A673 (cell line): ENCODE results near the gene SYT8. TPM values are rescaled to one million over a fixed set of nuclear protein-coding genes. Genes with fewer than 3 reads are reported as not detected.

ENCODE experiments used
- BruUV-seq: library from RNA; stranded (reverse); fragments of 400-500 nt; replicated peaks from 2 replicates; lab custom pipeline; 2021; lab: Mats Ljungman, UMichigan
- CTCF ChIA-PET: fragments of 300-600 bp; sonication (Branson Sonifier 250); formaldehyde crosslinking; loops from one replicate; lab custom pipeline; 2022; ENCODE audit warnings: antibody characterized with exemption; lab: Charles Lee
- POLR2A ChIA-PET: fragments of 300-600 bp; sonication (Branson Sonifier 250); formaldehyde crosslinking; loops from one replicate; lab custom pipeline; 2022; ENCODE audit warnings: antibody characterized with exemption; ENCODE audit not compliant: low non-redundant PET; lab: Charles Lee
- DNase-seq: peaks from one replicate; pipeline ENCODE4 v3.0.0-alpha.2; 2015; ENCODE audit warnings: low spot score
- H3K27ac ChIP-seq: fragments of 200-600 bp; sonication (generic); 2 replicates; pipeline ENCODE4 v1.5.1; 2016; ENCODE audit warnings: mixed run types, low read depth, mild to moderate bottlenecking, mixed read lengths, antibody characterized with exemption, low read length; ENCODE audit not compliant: poor library complexity, severe bottlenecking
- H3K27me3 ChIP-seq: fragments of 200-600 bp; sonication (generic); replicated peaks from 2 replicates; pipeline ENCODE4 v1.6.1; 2017; ENCODE audit warnings: mixed run types, low read depth, mild to moderate bottlenecking, mixed read lengths, antibody characterized with exemption, low read length; ENCODE audit not compliant: insufficient read depth, poor library complexity
- H3K36me3 ChIP-seq: fragments of 200-600 bp; sonication (generic); 2 replicates; pipeline ENCODE4 v1.6.1; 2016; ENCODE audit warnings: mixed run types, mild to moderate bottlenecking, mixed read lengths, antibody characterized with exemption, low read length; ENCODE audit not compliant: insufficient read depth, poor library complexity, severe bottlenecking
- H3K4me1 ChIP-seq: fragments of 200-600 bp; sonication (generic); 2 replicates; pipeline ENCODE4 v1.6.1; 2017; ENCODE audit warnings: mixed run types, mild to moderate bottlenecking, mixed read lengths, antibody characterized with exemption, low read length; ENCODE audit not compliant: insufficient read depth, poor library complexity, severe bottlenecking
- H3K4me3 ChIP-seq: fragments of 200-600 bp; sonication (generic); 2 replicates; pipeline ENCODE4 v1.5.1; 2016; ENCODE audit warnings: low read depth, mixed run types, mild to moderate bottlenecking, mixed read lengths, low read length; ENCODE audit not compliant: poor library complexity, severe bottlenecking
- H3K9me3 ChIP-seq: fragments of 200-600 bp; sonication (generic); 2 replicates; pipeline ENCODE4 v1.6.1; 2016; ENCODE audit warnings: mixed run types, low read depth, mild to moderate bottlenecking, mixed read lengths, antibody characterized with exemption, low read length; ENCODE audit not compliant: poor library complexity, severe bottlenecking
- EZH2 ChIP-seq: fragments of 200-600 bp; sonication (generic); IDR thresholded peaks from 2 replicates; pipeline ENCODE4 v1.6.1; 2017; ENCODE audit warnings: borderline replicate concordance, low read depth, mild to moderate bottlenecking, mixed read lengths, antibody characterized with exemption, low read length; ENCODE audit not compliant: poor library complexity, severe bottlenecking
- intact Hi-C: fragments of 100-400 bp; cut with micrococcal nuclease; formaldehyde crosslinking; loops from one replicate; pipeline ENCODE4 v1.10.0; 2022; ENCODE audit not compliant: unreplicated experiment
- total RNA-seq: library from RNA; stranded (reverse); gene quantifications from 2 replicates; pipeline ENCODE4 v1.2.3, GENCODE V29; 2021
- TF ChIP-seq, protein P1 (sequence below): fragments of 300-800, 200-600 bp; sonication (generic); conservative IDR thresholded peaks from 2 replicates; pipeline ENCODE4 v1.5.1; 2017; ENCODE audit warnings: low read depth, mild to moderate bottlenecking, antibody characterized with exemption, low read length, moderate library complexity, mixed read lengths

Gene SYT8
- total RNA-seq, 1 experiment from 2014 or later, result not detected

DNA sequence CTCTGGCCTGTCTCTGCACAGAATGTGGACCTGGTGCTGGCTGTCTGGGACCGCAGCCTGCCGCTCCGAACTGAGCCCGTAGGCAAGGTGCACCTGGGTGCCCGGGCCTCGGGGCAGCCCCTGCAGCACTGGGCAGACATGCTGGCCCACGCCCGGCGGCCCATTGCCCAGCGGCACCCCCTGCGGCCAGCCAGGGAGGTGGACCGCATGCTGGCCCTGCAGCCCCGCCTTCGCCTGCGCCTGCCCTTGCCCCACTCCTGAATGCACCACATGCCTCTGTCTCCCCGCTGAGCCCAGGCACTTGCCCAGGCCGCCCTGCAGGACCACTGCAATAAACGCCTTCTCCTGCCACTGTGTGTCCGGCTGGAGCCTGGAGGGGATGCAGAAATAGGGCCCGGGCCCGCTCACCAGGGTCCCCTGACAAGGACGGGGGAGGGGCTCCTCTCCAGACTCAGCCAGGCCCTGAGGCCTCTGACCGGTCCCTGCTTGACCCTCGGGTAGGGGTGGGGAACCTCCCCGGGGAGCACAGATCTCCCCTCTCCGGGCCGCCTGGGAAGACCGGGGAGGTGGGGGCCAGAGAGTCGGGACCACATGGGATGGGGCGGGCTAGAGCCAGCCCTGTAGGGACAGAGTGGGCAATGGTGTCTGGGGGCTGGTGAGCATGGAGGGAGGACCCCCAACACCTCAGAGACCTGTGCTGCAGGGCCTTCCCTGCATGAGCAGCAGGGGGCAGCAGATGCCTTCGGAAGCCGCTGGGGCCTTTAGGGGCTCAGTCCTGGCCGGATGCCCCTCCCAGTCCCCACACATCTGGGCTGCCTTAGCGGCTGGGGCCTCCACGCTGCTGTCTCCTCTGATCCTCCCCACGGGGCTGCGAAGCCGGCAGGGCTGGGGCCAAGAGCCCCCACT, 2.6 kb downstream of the SYT8 start:
- H3K9me3 ChIP-seq, result no peaks in the 10 kb centered on the region
- no peaks in the 10 kb centered on the region for H3K36me3 ChIP-seq
- BruUV-seq, result no TSS peak
- intact Hi-C loops, result loop anchor here (2.0 kb wide), 1 partner anchor 313 kb away; no protein-coding TSS in a partner anchor
- POLR2A ChIA-PET, result no interaction called here
- TF ChIP-seq EZH2, result no peak
- TF ChIP-seq, protein P1, sequence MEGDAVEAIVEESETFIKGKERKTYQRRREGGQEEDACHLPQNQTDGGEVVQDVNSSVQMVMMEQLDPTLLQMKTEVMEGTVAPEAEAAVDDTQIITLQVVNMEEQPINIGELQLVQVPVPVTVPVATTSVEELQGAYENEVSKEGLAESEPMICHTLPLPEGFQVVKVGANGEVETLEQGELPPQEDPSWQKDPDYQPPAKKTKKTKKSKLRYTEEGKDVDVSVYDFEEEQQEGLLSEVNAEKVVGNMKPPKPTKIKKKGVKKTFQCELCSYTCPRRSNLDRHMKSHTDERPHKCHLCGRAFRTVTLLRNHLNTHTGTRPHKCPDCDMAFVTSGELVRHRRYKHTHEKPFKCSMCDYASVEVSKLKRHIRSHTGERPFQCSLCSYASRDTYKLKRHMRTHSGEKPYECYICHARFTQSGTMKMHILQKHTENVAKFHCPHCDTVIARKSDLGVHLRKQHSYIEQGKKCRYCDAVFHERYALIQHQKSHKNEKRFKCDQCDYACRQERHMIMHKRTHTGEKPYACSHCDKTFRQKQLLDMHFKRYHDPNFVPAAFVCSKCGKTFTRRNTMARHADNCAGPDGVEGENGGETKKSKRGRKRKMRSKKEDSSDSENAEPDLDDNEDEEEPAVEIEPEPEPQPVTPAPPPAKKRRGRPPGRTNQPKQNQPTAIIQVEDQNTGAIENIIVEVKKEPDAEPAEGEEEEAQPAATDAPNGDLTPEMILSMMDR, result peak; percentile 67
- H3K27me3 ChIP-seq, result no peaks in the 10 kb centered on the region
- DNase-seq, result peak; percentile 50
- no peaks in the 10 kb centered on the region for H3K4me1 ChIP-seq
- no peak overlapping the region for H3K4me3 ChIP-seq
- CTCF ChIA-PET, result interaction anchor here (2.6 kb wide), 1 partner anchor 314 kb away, joined by 7 read pairs; no protein-coding TSS in a partner anchor
- H3K27ac ChIP-seq, result no peak overlapping the region

GRCh38 chr11:1838077-1838425, 3.3 kb downstream of the SYT8 start:
- DNase-seq, result no peak
- Histone ChIP-seq H3K27me3 (no peaks in the 10 kb centered on the region), H3K9me3 (no peaks in the 10 kb centered on the region), H3K27ac (no peak overlapping the region), H3K4me3 (no peak overlapping the region), H3K36me3 (no peaks in the 10 kb centered on the region), H3K4me1 (no peaks in the 10 kb centered on the region)
- ChIA-PET POLR2A (no interaction called here), CTCF (no interaction called here)
- intact Hi-C loops, result no loop called here
- no peak for TF ChIP-seq EZH2
- TF ChIP-seq, protein P1, result no peak
- BruUV-seq, result no TSS peak

GRCh38 chr11:1838426-1839144, 3.8 kb downstream of the SYT8 start, which contains the start of gene TNNI2:
Gene TNNI2, plus strand, starts transcription at chr11:1838981. Its CDS starts 716 bp downstream, at chr11:1839697.
- BruUV-seq, result no TSS peak
- Histone ChIP-seq H3K4me3 (no peak within 1 kb of the TSS), H3K4me1 (no peaks in the 10 kb centered on the region), H3K36me3 (no peaks in the 10 kb centered on the region), H3K9me3 (no peaks in the 10 kb centered on the region), H3K27ac (no peak within 1 kb of the TSS), H3K27me3 (no peaks in the 10 kb centered on the region)
- ChIA-PET POLR2A (no interaction called here), CTCF (interaction anchor here (0.6 kb wide), 1 partner anchor 10 kb away, joined by 5 read pairs; no protein-coding TSS in a partner anchor)
- DNase-seq, result no peak
- TF ChIP-seq, protein P1, result no peak
- no peak for TF ChIP-seq EZH2
- intact Hi-C loops, result no loop called here
